ENCODE data around the gene PRDM2. TPM values are rescaled to one million over a fixed set of nuclear protein-coding genes. Genes with fewer than 3 reads are reported as not detected.

Gene PRDM2
- polyA plus RNA-seq, 1 donor (not counting 4 experiments of a cell fraction or from before 2014, with no cell fraction given), result 13.8 TPM

DNA sequence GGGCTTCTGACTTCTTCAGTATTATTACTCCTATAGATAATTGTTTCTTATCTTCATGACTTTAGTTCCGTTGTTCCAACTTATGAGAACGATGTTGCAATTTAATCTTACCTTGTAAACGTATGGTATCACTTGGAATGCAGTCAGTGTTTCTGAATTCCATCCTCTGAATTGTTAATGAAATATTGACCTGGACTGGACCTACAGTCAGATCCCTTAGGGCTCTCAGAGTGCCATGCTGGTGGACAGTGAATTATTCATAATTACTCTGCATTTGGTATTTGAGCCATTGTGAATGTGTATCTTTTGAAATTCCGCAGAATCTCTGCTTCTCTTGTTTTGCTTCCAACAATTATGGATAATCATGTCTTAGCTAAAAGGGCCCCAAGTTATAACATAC is 72.3 kb downstream of the PRDM2 start:
- H3K79me2 ChIP-seq (ENCODE audit: control insufficient read depth, insufficient read depth, low read length), result peaks cover 80% of the 10 kb centered on the region
- H3K27me3 ChIP-seq (ENCODE audit: control insufficient read depth, extremely low read depth, insufficient read depth, low read length), result no peaks in the 10 kb centered on the region
- peaks cover under 1% of the 10 kb centered on the region for H3K4me1 ChIP-seq (ENCODE audit: control insufficient read depth, extremely low read depth, insufficient read depth, low read length)
- peaks cover 8 to 32% of the 10 kb centered on the region in 2 experiments for H3K36me3 ChIP-seq (ENCODE audit: control insufficient read depth in 2 of 2, extremely low read depth in 1 of 2, insufficient read depth in 2 of 2, low read length in 2 of 2)
- no peak overlapping the region for H3K4me2 ChIP-seq (ENCODE audit: control insufficient read depth, extremely low read depth, insufficient read depth, low read depth, low read length)
- no peak overlapping the region for H2AFZ ChIP-seq (ENCODE audit: control insufficient read depth, low read length)
- dilution Hi-C loops (cut with MboI; ENCODE audit: extremely low pct_ligation_motif_present, low sequenced_read_pairs), result no loop called here
- H3K27ac ChIP-seq (ENCODE audit: control insufficient read depth, insufficient read depth, low read length), result no peak overlapping the region
- FAIRE-seq (no peak), DNase-seq (ENCODE audit: low read depth, low spot score) (no peak)
- no peaks in the 10 kb centered on the region for H3K9me3 ChIP-seq (ENCODE audit: control insufficient read depth, low read depth, low read length)
- H3K9me1 ChIP-seq (ENCODE audit: control insufficient read depth, extremely low read depth, insufficient read depth, low read length), result peaks cover 4% of the 10 kb centered on the region
- H3K4me3 ChIP-seq (ENCODE audit: control insufficient read depth in 2 of 3, extremely low read depth in 1 of 3, insufficient read depth in 2 of 3, low read depth in 1 of 3, low read length in 3 of 3), result no peak overlapping the region
- peaks cover 13% of the 10 kb centered on the region for H4K20me1 ChIP-seq (ENCODE audit: control insufficient read depth, extremely low read depth, insufficient read depth, low read length)
- TF ChIP-seq CTCF (optimal IDR thresholded peaks at IDR 0.05 in 1 of 3, IDR thresholded peaks at IDR 0.05 in 1 of 3, conservative IDR thresholded peaks at IDR 0.05 in 1 of 3; ENCODE audit: extremely low read depth in 1 of 3, insufficient read depth in 2 of 3, low read length in 3 of 3), result no peak
- no peak for TF ChIP-seq EZH2 (IDR thresholded peaks at IDR 0.05; ENCODE audit: low read length)
- no peak overlapping the region for H3K9ac ChIP-seq (ENCODE audit: control insufficient read depth, extremely low read depth, insufficient read depth, low read length)

- H3K79me2 ChIP-seq (ENCODE audit: control insufficient read depth, insufficient read depth, low read length), result peaks cover 62% of the 10 kb centered on the region
- dilution Hi-C loops (cut with MboI; ENCODE audit: extremely low pct_ligation_motif_present, low sequenced_read_pairs), result no loop called here
- FAIRE-seq (no peak), DNase-seq (ENCODE audit: low read depth, low spot score) (no peak)
- H3K4me3 ChIP-seq (ENCODE audit: control insufficient read depth in 2 of 3, extremely low read depth in 1 of 3, insufficient read depth in 2 of 3, low read depth in 1 of 3, low read length in 3 of 3), result no peak overlapping the region
- peaks cover 4% of the 10 kb centered on the region for H3K9me1 ChIP-seq (ENCODE audit: control insufficient read depth, extremely low read depth, insufficient read depth, low read length)
- H4K20me1 ChIP-seq (ENCODE audit: control insufficient read depth, extremely low read depth, insufficient read depth, low read length), result peaks cover 5% of the 10 kb centered on the region
- no peak overlapping the region for H3K4me2 ChIP-seq (ENCODE audit: control insufficient read depth, extremely low read depth, insufficient read depth, low read depth, low read length)
- H3K4me1 ChIP-seq (ENCODE audit: control insufficient read depth, extremely low read depth, insufficient read depth, low read length), result no peaks in the 10 kb centered on the region
- H3K27ac ChIP-seq (ENCODE audit: control insufficient read depth, insufficient read depth, low read length), result no peak overlapping the region
- no peak overlapping the region for H3K9ac ChIP-seq (ENCODE audit: control insufficient read depth, extremely low read depth, insufficient read depth, low read length)
- no peaks in the 10 kb centered on the region for H3K27me3 ChIP-seq (ENCODE audit: control insufficient read depth, extremely low read depth, insufficient read depth, low read length)
- no peaks in the 10 kb centered on the region for H3K9me3 ChIP-seq (ENCODE audit: control insufficient read depth, low read depth, low read length)
- H2AFZ ChIP-seq (ENCODE audit: control insufficient read depth, low read length), result no peak overlapping the region
- TF ChIP-seq EZH2 (IDR thresholded peaks at IDR 0.05; ENCODE audit: low read length), result no peak
- no peak for TF ChIP-seq CTCF (optimal IDR thresholded peaks at IDR 0.05 in 1 of 3, IDR thresholded peaks at IDR 0.05 in 1 of 3, conservative IDR thresholded peaks at IDR 0.05 in 1 of 3; ENCODE audit: extremely low read depth in 1 of 3, insufficient read depth in 2 of 3, low read length in 3 of 3)
- peaks cover 15 to 39% of the 10 kb centered on the region in 2 experiments for H3K36me3 ChIP-seq (ENCODE audit: control insufficient read depth in 2 of 2, extremely low read depth in 1 of 2, insufficient read depth in 2 of 2, low read length in 2 of 2)
Measured at GRCh38 chr1:13774121-13774520, 74.1 kb downstream of the PRDM2 start.

Measured in keratinocyte (primary cell).